A549 (cell line): ENCODE measurements around the gene STRN4. TPM values are rescaled to one million over a fixed set of nuclear protein-coding genes. Genes with fewer than 3 reads are reported as not detected.
A peak's percentile ranks its signal among the peaks of the same experiment; 100 is the strongest.

ENCODE experiments used
- ATAC-seq, 2 experiments: fragments of 200-7000 bp in 1 of 2; fragments of >200 bp in 1 of 2; cut with Nextera tagmentation in 1 of 2; cut with Tn5 transposase in 1 of 2; 3 replicates each; pipeline versions ENCODE4 v1.8.0 to v1.9.1; 2018 to 2020; ENCODE audit warnings: mild to moderate bottlenecking in 1 of 2, moderate library complexity in 1 of 2
- CTCF ChIA-PET: fragments of 300-600 bp; sonication (Branson Sonifier 250); formaldehyde crosslinking; extraction: SDS; loops from one replicate; lab custom pipeline; 2021; ENCODE audit warnings: antibody characterized with exemption, inconsistent platforms; lab: Yijun Ruan, JAX
- POLR2A ChIA-PET: fragments of 350-600 bp; formaldehyde crosslinking; extraction: SDS; loops from one replicate; lab custom pipeline; 2021; ENCODE audit warnings: antibody characterized with exemption, inconsistent platforms; lab: Yijun Ruan, JAX
- DNase-seq, 2 experiments: peaks; one replicate each; pipeline versions ENCODE4 v3.0.0 to v3.0.0-alpha.2; 2011 to 2016; ENCODE audit warnings: low read depth in 1 of 2, low spot score in 1 of 2
- FAIRE-seq: peaks from 2 replicates; lab custom pipeline; 2011; peaks lifted over from hg19 to GRCh38; lab: Jason Lieb, UNC
- H3K27ac ChIP-seq, 2 experiments: fragments of >200 bp; sonication (Bioruptor Twin); formaldehyde crosslinking; 3 replicates each; pipeline ENCODE4 v1.5.1; 2016 to 2017
- H3K4me1 ChIP-seq: fragments of >200 bp; sonication (Bioruptor Twin); formaldehyde crosslinking; 3 replicates; pipeline ENCODE4 v1.6.1; 2016
- H3K4me2 ChIP-seq: fragments of >200 bp; sonication (Bioruptor Twin); formaldehyde crosslinking; 3 replicates; pipeline ENCODE4 v1.6.1; 2016
- H3K4me3 ChIP-seq: fragments of >200 bp; sonication (Bioruptor Twin); formaldehyde crosslinking; 3 replicates; pipeline ENCODE4 v1.5.1; 2016
- H3K9me3 ChIP-seq: fragments of >200 bp; sonication (Bioruptor Twin); formaldehyde crosslinking; 3 replicates; pipeline ENCODE4 v1.6.1; 2016
- CBX2 ChIP-seq: fragments of 200-600 bp; sonication (generic); IDR thresholded peaks from 2 replicates; pipeline ENCODE4 v1.6.1; 2016; ENCODE audit warnings: low read depth, mild to moderate bottlenecking, borderline replicate concordance
- CHD2 ChIP-seq: fragments of 150-350 bp; IDR thresholded peaks from 2 replicates; pipeline ENCODE4 v1.6.1; 2014; ENCODE audit warnings: low read length; ENCODE audit not compliant: partially characterized antibody
- EHMT2 ChIP-seq: fragments of 200-600 bp; sonication (generic); IDR thresholded peaks from 2 replicates; pipeline ENCODE4 v1.6.1; 2016; ENCODE audit warnings: antibody characterized with exemption, low read depth, mild to moderate bottlenecking, moderate library complexity
- EP300 ChIP-seq, 2 experiments: fragments of >200 bp; sonication (Bioruptor Twin); formaldehyde crosslinking; IDR thresholded peaks; 2 replicates in 1 of 2; 3 replicates in 1 of 2; pipeline ENCODE4 v1.6.1; 2016 to 2017
- FOSB ChIP-seq: fragments of 250-450 bp; sonication (Bioruptor Pico); IDR thresholded peaks from 2 replicates; pipeline ENCODE4 v1.5.0; 2020; ENCODE audit warnings: mild to moderate bottlenecking, moderate library complexity
- FOXS1 ChIP-seq: fragments of 250-450 bp; sonication (Bioruptor Pico); IDR thresholded peaks from 2 replicates; pipeline ENCODE4 v1.5.0; 2020; ENCODE audit warnings: mild to moderate bottlenecking, moderate library complexity
- GATA3 ChIP-seq: IDR thresholded peaks from 2 replicates; pipeline ENCODE4 v1.6.1; 2012; ENCODE audit warnings: borderline replicate concordance
- HOXA7 ChIP-seq: fragments of 250-450 bp; sonication (Bioruptor Pico); IDR thresholded peaks from 2 replicates; pipeline ENCODE4 v1.5.0; 2020; ENCODE audit warnings: mild to moderate bottlenecking, moderate library complexity
- MAX ChIP-seq: IDR thresholded peaks from 2 replicates; pipeline ENCODE4 v1.6.1; 2012
- NPAS2 ChIP-seq: fragments of 250-450 bp; sonication (Bioruptor Pico); IDR thresholded peaks from 2 replicates; pipeline ENCODE4 v1.8.0; 2022; ENCODE audit warnings: mild to moderate bottlenecking, moderate library complexity, borderline replicate concordance
- PHF8 ChIP-seq: fragments of 200-600 bp; sonication (generic); IDR thresholded peaks from 2 replicates; pipeline ENCODE4 v1.6.1; 2016; ENCODE audit warnings: low read depth, mild to moderate bottlenecking, antibody characterized with exemption, moderate library complexity, borderline replicate concordance
- POLR2A ChIP-seq: IDR thresholded peaks from 2 replicates; pipeline ENCODE4 v1.6.1; 2012; ENCODE audit warnings: mild to moderate bottlenecking, low read length
- RAD21 ChIP-seq, 2 experiments: fragments of >200 bp in 1 of 2; sonication (Bioruptor Twin) in 1 of 2; formaldehyde crosslinking in 1 of 2; IDR thresholded peaks in 1 of 2; conservative IDR thresholded peaks in 1 of 2; 2 replicates in 1 of 2; 3 replicates in 1 of 2; pipeline ENCODE4 v1.6.1; 2012 to 2018; ENCODE audit warnings: inconsistent platforms in 1 of 2
- RARB ChIP-seq: fragments of 250-450 bp; sonication (Bioruptor Pico); IDR thresholded peaks from 2 replicates; pipeline ENCODE4 v1.8.0; 2021; ENCODE audit warnings: mild to moderate bottlenecking, moderate library complexity
- RFX5 ChIP-seq: fragments of 450-650 bp; IDR thresholded peaks from 2 replicates; pipeline ENCODE4 v1.7.1; 2014; ENCODE audit warnings: antibody characterized with exemption, mild to moderate bottlenecking, moderate library complexity
- SMC3 ChIP-seq: fragments of >200 bp; sonication (Bioruptor Twin); formaldehyde crosslinking; IDR thresholded peaks from 3 replicates; pipeline ENCODE4 v1.6.1; 2018; ENCODE audit warnings: inconsistent platforms
- USF2 ChIP-seq: fragments of 450-650 bp; IDR thresholded peaks from 2 replicates; pipeline ENCODE4 v1.6.1; 2014; ENCODE audit warnings: antibody characterized with exemption
- ZNF302 ChIP-seq: fragments of 250-450 bp; sonication (Bioruptor Pico); IDR thresholded peaks from 2 replicates; pipeline ENCODE4 v1.9.0; 2021; ENCODE audit warnings: inconsistent platforms, mild to moderate bottlenecking, moderate library complexity
- ZSCAN20 ChIP-seq: fragments of 250-450 bp; sonication (Bioruptor Pico); IDR thresholded peaks from 2 replicates; pipeline ENCODE4 v1.8.0; 2022; ENCODE audit warnings: mild to moderate bottlenecking, moderate library complexity
- WGBS: methylation state at CpG from one replicate; pipeline ENCODE4 v1.1.6; 2017; ENCODE audit errors: missing lambda C conversion rate; 5-methylcytosine and 5-hydroxymethylcytosine counted together
- polyA plus RNA-seq, 4 experiments: library from polyadenylated mRNA; depleted of rRNA in 3 of 4; stranded (reverse); fragments of >200 nt; fragmentation: RNase III in 1 of 4; extraction: RNeasy Plus Mini Kit Qiagen cat#74134 plus additional on column Dnase treatment in 1 of 4; gene quantifications; 2 replicates in 3 of 4; 3 replicates in 1 of 4; pipeline ENCODE4 v1.2.3, GENCODE V29; 2011 to 2017
- TF ChIP-seq, protein P1 (sequence below): fragments of >200 bp; sonication (Bioruptor Twin); formaldehyde crosslinking; IDR thresholded peaks from 3 replicates; pipeline ENCODE4 v1.5.1; 2016
- TF ChIP-seq, protein P2 (sequence below): fragments of >200 bp; sonication (Bioruptor Twin); formaldehyde crosslinking; IDR thresholded peaks from 2 replicates; pipeline ENCODE4 v1.6.1; 2016
- TF ChIP-seq, protein P3 (sequence below): fragments of 250-450 bp; sonication (Bioruptor Pico); IDR thresholded peaks from 2 replicates; pipeline ENCODE4 v1.5.0; 2021; ENCODE audit warnings: mild to moderate bottlenecking, moderate library complexity, borderline replicate concordance

The STRN4 gene
- polyA plus RNA-seq, 2 of the 4 experiments (the other 2 are of a cell fraction) = 62.8 to 70.0 TPM

GRCh38 chr19:46728693-46729339 lies 17.4 kb downstream of the STRN4 start:
- peak overlapping the region in 1 of 2 experiments; percentile 22; a peak in 1 of 6 replicates for H3K27ac ChIP-seq
- WGBS = 51% methylated on average over 17 of the region's 20 CpGs
- DNase-seq = peak; percentile 72 to 92
- FAIRE-seq = no peak
- H3K4me2 ChIP-seq = no peak overlapping the region
- H3K4me3 ChIP-seq = no peak overlapping the region
- peaks cover 38% of the 10 kb centered on the region for H3K4me1 ChIP-seq
- TF ChIP-seq, protein P1, sequence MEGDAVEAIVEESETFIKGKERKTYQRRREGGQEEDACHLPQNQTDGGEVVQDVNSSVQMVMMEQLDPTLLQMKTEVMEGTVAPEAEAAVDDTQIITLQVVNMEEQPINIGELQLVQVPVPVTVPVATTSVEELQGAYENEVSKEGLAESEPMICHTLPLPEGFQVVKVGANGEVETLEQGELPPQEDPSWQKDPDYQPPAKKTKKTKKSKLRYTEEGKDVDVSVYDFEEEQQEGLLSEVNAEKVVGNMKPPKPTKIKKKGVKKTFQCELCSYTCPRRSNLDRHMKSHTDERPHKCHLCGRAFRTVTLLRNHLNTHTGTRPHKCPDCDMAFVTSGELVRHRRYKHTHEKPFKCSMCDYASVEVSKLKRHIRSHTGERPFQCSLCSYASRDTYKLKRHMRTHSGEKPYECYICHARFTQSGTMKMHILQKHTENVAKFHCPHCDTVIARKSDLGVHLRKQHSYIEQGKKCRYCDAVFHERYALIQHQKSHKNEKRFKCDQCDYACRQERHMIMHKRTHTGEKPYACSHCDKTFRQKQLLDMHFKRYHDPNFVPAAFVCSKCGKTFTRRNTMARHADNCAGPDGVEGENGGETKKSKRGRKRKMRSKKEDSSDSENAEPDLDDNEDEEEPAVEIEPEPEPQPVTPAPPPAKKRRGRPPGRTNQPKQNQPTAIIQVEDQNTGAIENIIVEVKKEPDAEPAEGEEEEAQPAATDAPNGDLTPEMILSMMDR = peak; percentile 97
- TF ChIP-seq ZNF302 (CRISPR knock-in tag) (no peak), RAD21 (conservative IDR thresholded peaks at IDR 0.05 in 1 of 2, IDR thresholded peaks at IDR 0.05 in 1 of 2) (peak; percentile 73 to 76), SMC3 (peak; percentile 60), EHMT2 (no peak), NPAS2 (no peak)
- ChIA-PET POLR2A (interaction anchor here (1.3 to 1.4 kb wide), 2 partner anchors 12 to 67 kb away, joined by 3 read pairs; partner anchors contain the start of genes DACT3 and PRKD2), CTCF (interaction anchor here (0.5 to 12.9 kb wide), 44 partner anchors 9 to 371 kb away, joined by 3 to 205 read pairs (median 4); partner anchors contain the start of genes CALM3, DACT3, FKRP and GNG8)
- ATAC-seq = peak; percentile 61 to 89
- H3K9me3 ChIP-seq = no peaks in the 10 kb centered on the region

GRCh38 chr19:46728208-46728607 lies 18.0 kb downstream of the STRN4 start:
- DNase-seq (no peak), ATAC-seq (no peak), FAIRE-seq (no peak)
- POLR2A ChIA-PET = interaction anchor here (1.3 to 1.4 kb wide), 2 partner anchors 12 to 67 kb away, joined by 3 read pairs; partner anchors contain the start of genes DACT3 and PRKD2
- H3K4me1 ChIP-seq = peaks cover 32% of the 10 kb centered on the region
- 94% methylated on average over 14 of the region's 14 CpGs for WGBS
- no peak overlapping the region for H3K4me3 ChIP-seq
- H3K4me2 ChIP-seq = no peak overlapping the region
- TF ChIP-seq FOSB (CRISPR knock-in tag) = no peak
- no peak for TF ChIP-seq PHF8
- no peak for TF ChIP-seq ZSCAN20 (CRISPR knock-in tag)
- TF ChIP-seq POLR2A = no peak
- no peak for TF ChIP-seq RFX5
- no peak for TF ChIP-seq ZNF302 (CRISPR knock-in tag)
- TF ChIP-seq CHD2 = no peak
- TF ChIP-seq EP300 (IDR thresholded peaks at IDR 0.05) = no peak
- no peak for TF ChIP-seq HOXA7 (CRISPR knock-in tag)
- TF ChIP-seq RAD21 (conservative IDR thresholded peaks at IDR 0.05 in 1 of 2, IDR thresholded peaks at IDR 0.05 in 1 of 2) = no peak
- TF ChIP-seq FOXS1 (CRISPR knock-in tag) = no peak
- no peak for TF ChIP-seq GATA3
- TF ChIP-seq RARB = no peak
- TF ChIP-seq, protein P2, sequence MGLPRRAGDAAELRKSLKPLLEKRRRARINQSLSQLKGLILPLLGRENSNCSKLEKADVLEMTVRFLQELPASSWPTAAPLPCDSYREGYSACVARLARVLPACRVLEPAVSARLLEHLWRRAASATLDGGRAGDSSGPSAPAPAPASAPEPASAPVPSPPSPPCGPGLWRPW = no peak
- TF ChIP-seq USF2 = no peak
- TF ChIP-seq, protein P3, sequence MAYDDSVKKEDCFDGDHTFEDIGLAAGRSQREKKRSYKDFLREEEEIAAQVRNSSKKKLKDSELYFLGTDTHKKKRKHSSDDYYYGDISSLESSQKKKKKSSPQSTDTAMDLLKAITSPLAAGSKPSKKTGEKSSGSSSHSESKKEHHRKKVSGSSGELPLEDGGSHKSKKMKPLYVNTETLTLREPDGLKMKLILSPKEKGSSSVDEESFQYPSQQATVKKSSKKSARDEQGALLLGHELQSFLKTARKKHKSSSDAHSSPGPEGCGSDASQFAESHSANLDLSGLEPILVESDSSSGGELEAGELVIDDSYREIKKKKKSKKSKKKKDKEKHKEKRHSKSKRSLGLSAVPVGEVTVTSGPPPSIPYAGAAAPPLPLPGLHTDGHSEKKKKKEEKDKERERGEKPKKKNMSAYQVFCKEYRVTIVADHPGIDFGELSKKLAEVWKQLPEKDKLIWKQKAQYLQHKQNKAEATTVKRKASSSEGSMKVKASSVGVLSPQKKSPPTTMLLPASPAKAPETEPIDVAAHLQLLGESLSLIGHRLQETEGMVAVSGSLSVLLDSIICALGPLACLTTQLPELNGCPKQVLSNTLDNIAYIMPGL (CRISPR knock-in tag) = no peak
- no peak for TF ChIP-seq MAX
- TF ChIP-seq CBX2 = no peak
- H3K9me3 ChIP-seq = no peaks in the 10 kb centered on the region
- CTCF ChIA-PET = interaction anchor here (0.5 to 12.9 kb wide), 37 partner anchors 8 to 332 kb away, joined by 3 to 205 read pairs (median 5); partner anchors contain the start of genes CALM3, DACT3, FKRP and GNG8
- peak overlapping the region in 1 of 2 experiments; percentile 22; a peak in 1 of 6 replicates for H3K27ac ChIP-seq
